Mesothelial cell of epicardium (in vitro differentiated cells): ENCODE results near the gene LAMA3. TPM values are rescaled to one million over a fixed set of nuclear protein-coding genes. Genes with fewer than 3 reads are reported as not detected.

Experiments
- DNase-seq, 2 experiments: peaks; one replicate each; pipeline ENCODE4 v3.0.0; 2021; ENCODE audit warnings: low spot score in 2 of 2; ENCODE audit not compliant: unreplicated experiment in 2 of 2
- H3K27ac Mint-ChIP-seq: 2 replicates; pipeline ENCODE4 v1.8.0; 2021; ENCODE audit warnings: mixed read lengths
- H3K27me3 Mint-ChIP-seq: 2 replicates; pipeline ENCODE4 v1.8.0; 2021; ENCODE audit warnings: low read depth, mixed read lengths
- H3K36me3 Mint-ChIP-seq: 2 replicates; pipeline ENCODE4 v1.8.0; 2021; ENCODE audit warnings: mixed read lengths
- H3K4me1 Mint-ChIP-seq: 2 replicates; pipeline ENCODE4 v1.8.0; 2021; ENCODE audit warnings: mixed read lengths
- H3K4me3 Mint-ChIP-seq: 2 replicates; pipeline ENCODE4 v1.8.0; 2021; ENCODE audit warnings: mild to moderate bottlenecking, moderate library complexity, mixed read lengths
- H3K9me3 Mint-ChIP-seq: 2 replicates; pipeline ENCODE4 v1.8.0; 2021; ENCODE audit warnings: mixed read lengths
- total RNA-seq: library from RNA; stranded (reverse); gene quantifications from 3 replicates; pipeline ENCODE4 v1.2.1, GENCODE V29; 2021
- TF ChIP-seq, protein P1 (sequence below): fragments of 200-600 bp; sonication (generic); IDR thresholded peaks from one replicate; pipeline ENCODE4 v1.5.0; 2021; ENCODE audit warnings: antibody characterized with exemption; ENCODE audit not compliant: unreplicated experiment

LAMA3 gene
- total RNA-seq, 1 donor from 2014 or later = 6.7 TPM

DNA sequence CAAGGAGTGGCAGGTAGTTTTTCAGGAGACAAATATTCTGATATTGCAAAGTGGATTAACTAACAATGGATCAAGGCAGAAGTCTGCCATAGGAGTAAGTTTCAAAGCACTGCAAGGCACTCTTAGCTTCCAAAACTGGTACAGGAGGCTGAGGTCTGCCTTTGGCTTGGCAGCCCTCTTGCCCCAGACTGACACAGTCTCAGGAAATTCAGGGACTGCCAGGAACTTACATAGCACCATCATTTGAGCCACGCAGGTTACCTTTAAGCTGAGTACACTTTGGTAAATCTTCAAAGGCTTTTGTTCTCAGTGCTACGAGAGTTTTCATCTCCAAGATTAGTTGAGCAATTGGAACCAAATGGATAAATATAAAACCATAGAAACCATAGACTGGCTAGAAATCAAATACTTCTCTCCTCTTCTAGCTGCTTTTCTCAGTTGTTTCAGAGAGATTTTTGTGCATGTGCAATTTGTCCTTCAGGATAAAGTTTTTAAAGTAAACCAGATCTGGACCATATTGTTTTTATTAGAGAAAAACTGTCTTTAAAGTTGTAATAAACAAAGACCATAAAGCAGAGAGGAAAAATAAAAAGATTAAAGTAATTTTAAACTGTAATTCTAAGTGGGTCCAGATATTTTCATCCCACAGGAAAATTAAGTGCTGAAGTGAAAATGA, 45.3 kb upstream of the LAMA3 start:
- H3K27me3 Mint-ChIP-seq = peaks cover 2% of the 10 kb centered on the region
- TF ChIP-seq, protein P1, sequence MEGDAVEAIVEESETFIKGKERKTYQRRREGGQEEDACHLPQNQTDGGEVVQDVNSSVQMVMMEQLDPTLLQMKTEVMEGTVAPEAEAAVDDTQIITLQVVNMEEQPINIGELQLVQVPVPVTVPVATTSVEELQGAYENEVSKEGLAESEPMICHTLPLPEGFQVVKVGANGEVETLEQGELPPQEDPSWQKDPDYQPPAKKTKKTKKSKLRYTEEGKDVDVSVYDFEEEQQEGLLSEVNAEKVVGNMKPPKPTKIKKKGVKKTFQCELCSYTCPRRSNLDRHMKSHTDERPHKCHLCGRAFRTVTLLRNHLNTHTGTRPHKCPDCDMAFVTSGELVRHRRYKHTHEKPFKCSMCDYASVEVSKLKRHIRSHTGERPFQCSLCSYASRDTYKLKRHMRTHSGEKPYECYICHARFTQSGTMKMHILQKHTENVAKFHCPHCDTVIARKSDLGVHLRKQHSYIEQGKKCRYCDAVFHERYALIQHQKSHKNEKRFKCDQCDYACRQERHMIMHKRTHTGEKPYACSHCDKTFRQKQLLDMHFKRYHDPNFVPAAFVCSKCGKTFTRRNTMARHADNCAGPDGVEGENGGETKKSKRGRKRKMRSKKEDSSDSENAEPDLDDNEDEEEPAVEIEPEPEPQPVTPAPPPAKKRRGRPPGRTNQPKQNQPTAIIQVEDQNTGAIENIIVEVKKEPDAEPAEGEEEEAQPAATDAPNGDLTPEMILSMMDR = no peak
- no peak for DNase-seq
- H3K9me3 Mint-ChIP-seq = no peaks in the 10 kb centered on the region
- H3K4me1 Mint-ChIP-seq = peaks cover 13% of the 10 kb centered on the region
- H3K4me3 Mint-ChIP-seq = no peak overlapping the region
- no peaks in the 10 kb centered on the region for H3K36me3 Mint-ChIP-seq
- H3K27ac Mint-ChIP-seq = no peak overlapping the region

DNA sequence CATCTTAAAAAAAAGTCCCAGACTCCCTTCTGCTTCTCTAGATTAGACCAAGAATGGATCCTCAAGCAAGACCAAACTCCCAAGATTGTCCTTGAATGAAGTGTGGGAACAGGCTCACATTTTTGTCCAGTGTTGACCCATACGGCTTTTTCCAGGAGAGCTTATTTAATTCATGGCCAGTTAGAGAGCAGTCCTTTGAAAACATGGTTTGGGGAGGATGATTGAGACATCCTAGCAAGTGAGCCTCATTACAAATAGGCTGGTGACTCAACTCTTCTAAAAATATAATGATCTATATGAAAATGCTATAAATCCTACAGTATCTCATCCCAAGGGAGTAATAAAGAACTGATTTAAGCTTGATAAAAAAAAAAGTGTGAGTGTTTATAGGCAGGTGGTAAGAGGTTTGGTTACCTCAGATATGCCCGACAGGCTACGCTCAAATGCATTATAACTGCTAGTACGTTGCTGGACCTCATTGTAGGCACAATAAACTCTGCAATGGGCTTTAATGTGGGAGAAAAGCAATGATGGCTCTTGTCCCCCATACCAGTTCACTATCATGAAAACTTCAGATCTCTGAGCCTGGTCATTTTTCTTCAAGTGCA, 43.6 kb upstream of the LAMA3 start:
- Mint-ChIP-seq H3K27ac (no peak overlapping the region), H3K27me3 (peaks cover 2% of the 10 kb centered on the region), H3K36me3 (no peaks in the 10 kb centered on the region), H3K4me1 (peaks cover 21% of the 10 kb centered on the region), H3K4me3 (no peak overlapping the region), H3K9me3 (no peaks in the 10 kb centered on the region)
- TF ChIP-seq, protein P1 = no peak
- DNase-seq = no peak

DNA sequence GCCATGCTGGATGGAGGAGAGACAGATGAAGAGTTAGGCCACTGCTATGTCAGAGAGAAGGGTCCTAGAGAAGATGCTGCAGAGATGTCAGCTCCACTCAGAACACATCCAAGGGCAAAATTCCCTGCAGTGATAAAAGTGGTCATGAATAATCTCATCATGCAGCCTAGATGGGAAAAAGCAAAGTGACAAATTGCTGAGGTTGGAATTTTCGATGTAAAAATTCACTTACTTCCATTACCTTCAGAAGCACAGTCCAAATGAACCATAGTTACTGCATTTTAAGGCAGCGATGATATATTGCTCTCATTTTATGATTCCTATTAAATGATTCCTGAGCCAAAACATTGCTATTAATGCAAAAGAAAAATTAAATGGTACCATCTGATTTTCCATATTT, 43.0 kb upstream of the LAMA3 start:
- Mint-ChIP-seq H3K36me3 (no peaks in the 10 kb centered on the region), H3K9me3 (no peaks in the 10 kb centered on the region), H3K27ac (no peak overlapping the region), H3K4me3 (no peak overlapping the region), H3K4me1 (peaks cover 26% of the 10 kb centered on the region), H3K27me3 (peaks cover 2% of the 10 kb centered on the region)
- DNase-seq = no peak
- TF ChIP-seq, protein P1 = no peak

DNA sequence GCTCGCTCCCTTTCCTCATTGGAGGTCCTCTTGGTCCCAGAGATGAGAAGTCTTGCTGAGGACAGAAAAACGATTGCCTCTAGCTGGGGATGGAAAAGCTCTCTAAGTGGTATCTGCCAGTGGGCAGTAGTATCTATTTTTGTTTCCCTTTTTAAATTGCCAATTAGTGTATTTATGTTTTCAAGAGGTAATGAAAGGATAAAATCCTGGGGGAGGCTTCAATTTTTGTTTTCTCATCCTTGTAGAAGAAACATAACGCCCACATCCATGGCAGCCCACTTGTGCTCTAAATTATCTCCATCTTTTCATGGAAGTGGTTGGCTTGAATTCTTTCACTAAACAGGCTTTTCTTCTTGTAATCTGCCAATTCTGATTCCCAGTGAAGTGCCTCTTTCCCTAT, 40.8 kb upstream of the LAMA3 start:
- Mint-ChIP-seq H3K36me3 (no peaks in the 10 kb centered on the region), H3K27me3 (no peaks in the 10 kb centered on the region), H3K27ac (no peak overlapping the region), H3K4me1 (peaks cover 41% of the 10 kb centered on the region), H3K9me3 (no peaks in the 10 kb centered on the region), H3K4me3 (no peak overlapping the region)
- DNase-seq = no peak
- TF ChIP-seq, protein P1 = no peak

DNA sequence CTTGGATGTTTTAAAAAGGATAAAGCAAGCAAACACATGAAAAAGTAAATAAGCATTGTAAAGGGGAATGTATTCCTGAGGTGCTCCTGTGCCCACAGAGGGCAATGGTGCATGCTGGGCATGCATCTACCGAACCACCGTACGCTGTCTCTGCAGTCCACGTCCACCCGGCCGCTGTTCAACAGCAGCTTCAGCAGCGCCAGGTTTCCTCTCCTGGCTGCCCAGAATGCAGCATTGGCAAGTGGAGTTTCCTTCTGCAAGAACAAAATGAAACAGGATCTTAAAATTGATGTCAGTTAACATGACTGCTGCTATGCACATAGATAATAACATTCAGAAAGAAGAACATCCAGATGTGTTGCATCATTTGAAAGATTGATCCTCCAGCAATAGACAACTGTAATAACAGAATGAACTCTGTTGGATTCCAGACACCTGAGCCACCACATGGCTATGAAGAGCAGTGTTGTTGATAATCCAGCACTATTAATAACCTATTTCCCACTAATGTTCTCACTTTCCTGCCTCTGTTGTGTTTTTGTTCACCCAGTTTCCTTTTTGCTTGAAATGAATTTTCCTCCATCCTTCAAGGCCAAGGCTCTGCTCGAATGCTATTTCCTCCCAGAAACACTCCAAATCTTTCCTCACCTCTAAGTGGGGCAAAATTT, 40.2 kb upstream of the LAMA3 start:
- no peaks in the 10 kb centered on the region for H3K27me3 Mint-ChIP-seq
- no peaks in the 10 kb centered on the region for H3K9me3 Mint-ChIP-seq
- no peak overlapping the region for H3K27ac Mint-ChIP-seq
- H3K36me3 Mint-ChIP-seq = no peaks in the 10 kb centered on the region
- H3K4me3 Mint-ChIP-seq = no peak overlapping the region
- no peak for DNase-seq
- peaks cover 37% of the 10 kb centered on the region for H3K4me1 Mint-ChIP-seq
- TF ChIP-seq, protein P1 = no peak
